HG03060 (cell line): ENCODE data around the gene TGIF1.

Source experiments
- ATAC-seq: cut with Tn5 transposase; IDR thresholded peaks from one replicate; pipeline ENCODE4 v1.9.1; 2021; ENCODE audit warnings: low read depth, moderate number of reproducible peaks; ENCODE audit not compliant: unreplicated experiment

The TGIF1 gene

DNA sequence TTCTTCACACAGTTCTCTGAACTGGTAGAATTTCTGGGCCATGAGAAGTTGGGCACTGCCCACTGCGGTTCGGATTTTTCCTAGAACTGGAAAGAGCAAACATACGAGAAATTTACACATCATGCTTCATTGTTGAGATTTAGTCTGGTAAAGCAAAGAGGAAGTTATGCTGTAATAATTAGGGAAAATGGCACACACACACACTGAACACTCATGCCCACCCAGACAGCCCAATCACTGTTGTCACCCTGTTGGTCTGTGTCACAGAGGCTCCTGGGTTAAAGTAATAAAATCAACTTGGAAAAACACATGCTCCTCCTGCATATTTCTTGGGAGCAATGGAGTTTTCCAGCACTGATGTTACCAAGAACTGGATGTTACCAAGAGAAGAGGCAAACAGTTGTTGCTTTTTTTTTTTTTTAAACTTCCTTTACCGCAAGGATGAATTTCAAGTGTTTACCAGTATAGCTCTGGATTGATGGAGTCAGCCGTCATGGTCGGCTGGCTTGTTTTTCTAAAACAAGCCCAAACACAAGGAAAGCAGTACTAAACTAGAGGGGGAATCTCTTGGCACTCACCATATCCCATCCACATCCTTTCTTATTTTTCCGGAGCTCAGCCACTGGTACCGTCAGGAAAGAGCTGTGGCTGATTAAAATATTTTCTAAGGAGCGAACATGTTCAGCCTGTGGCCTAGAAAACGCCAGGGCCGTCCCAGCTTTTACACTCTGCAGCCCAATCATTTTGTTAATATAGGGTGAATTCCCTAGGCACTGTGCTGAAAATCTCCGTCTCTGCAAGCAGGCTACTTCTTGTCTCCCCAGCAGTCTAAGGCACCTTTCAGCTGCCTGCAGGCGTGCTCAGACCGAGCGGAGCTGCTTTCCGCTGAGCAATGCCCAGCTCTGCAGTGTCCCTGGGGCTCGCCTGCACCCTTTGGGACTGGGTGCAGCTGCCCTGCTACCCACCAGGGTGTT lies 58.9 kb downstream of the TGIF1 start:
- ATAC-seq, result no peak
